ENCODE data around the gene SYNDIG1. TPM values are rescaled to one million over a fixed set of nuclear protein-coding genes. Genes with fewer than 3 reads are reported as not detected.
A peak's percentile ranks its signal among the peaks of the same experiment; 100 is the strongest.

SYNDIG1 gene
- total and polyA plus RNA-seq, 2 of the 4 experiments (the other 2 are of a cell fraction): not detected

DNA sequence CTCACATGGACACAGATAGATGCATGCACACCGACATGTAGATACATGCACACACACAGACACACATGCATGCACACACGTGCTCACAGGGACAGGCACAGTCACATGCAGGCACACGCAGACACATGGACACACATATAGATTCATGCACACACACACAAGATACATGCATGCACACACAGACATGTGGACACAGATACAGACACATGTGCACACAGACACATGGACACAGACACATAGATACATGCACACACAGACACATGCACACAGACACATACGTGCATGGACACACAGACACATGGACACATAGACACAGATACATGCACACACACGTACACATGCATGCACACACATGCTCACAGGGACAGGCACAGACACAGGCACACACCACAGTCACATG lies 19.8 kb downstream of the SYNDIG1 start:
- Histone ChIP-seq H3K9ac (ENCODE audit: low read depth, low read length) (no peak overlapping the region), H3K79me1 (ENCODE audit: low read depth in 1 of 2, low read length in 2 of 2) (no peaks in the 10 kb centered on the region), H3K27ac (ENCODE audit: insufficient read depth, low read length) (no peak overlapping the region), H3K36me3 (ENCODE audit: control insufficient read depth, insufficient read depth, low read length) (no peaks in the 10 kb centered on the region), H2AFZ (replicated peaks; ENCODE audit: low read length, poor library complexity) (peak overlapping the region; percentile 66), H2BK5ac (ENCODE audit: low read depth, low read length, poor library complexity, severe bottlenecking) (no peak overlapping the region), H2BK120ac (ENCODE audit: low read depth, low read length) (no peak overlapping the region), H3K56ac (ENCODE audit: extremely low read depth, insufficient read depth, low read length) (no peak overlapping the region), H2BK15ac (ENCODE audit: low read depth, low read length) (no peak overlapping the region), H3K9me1 (ENCODE audit: insufficient read depth, low read length) (peaks cover 7% of the 10 kb centered on the region; the same call in 1 of the 2 replicates), H3K9me3 (ENCODE audit: control insufficient read depth, insufficient read depth, low read length) (no peaks in the 10 kb centered on the region), H3K23ac (ENCODE audit: low read depth, low read length) (no peak overlapping the region), H4K91ac (ENCODE audit: insufficient read depth, low read depth, low read length) (no peak overlapping the region), H3K4me1 (ENCODE audit: control insufficient read depth, insufficient read depth, low read length) (no peaks in the 10 kb centered on the region), H2AK9ac (replicated peaks; ENCODE audit: low read depth, low read length, poor library complexity) (peak overlapping the region; percentile 50), H4K5ac (ENCODE audit: low read depth, low read length) (no peak overlapping the region), H3K18ac (ENCODE audit: low read depth, low read length) (no peak overlapping the region), H3K4me3 (ENCODE audit: insufficient read depth, low read depth, low read length) (no peak overlapping the region), H3K27me3 (ENCODE audit: control insufficient read depth, insufficient read depth, low read length) (no peaks in the 10 kb centered on the region), H3K14ac (replicated peaks; ENCODE audit: low read depth, low read length) (no peak overlapping the region), H2AK5ac (ENCODE audit: low read depth, low read length) (no peak overlapping the region), H3K4me2 (ENCODE audit: low read depth, low read length) (no peak overlapping the region), H3K4ac (ENCODE audit: low read depth, low read length) (no peak overlapping the region), H2BK20ac (ENCODE audit: low read depth, low read length) (no peak overlapping the region), H4K20me1 (ENCODE audit: insufficient read depth, low read length) (no peaks in the 10 kb centered on the region), H4K8ac (ENCODE audit: low read depth in 2 of 2, low read length in 2 of 2) (no peak overlapping the region)
- no peak for DNase-seq
- ChIA-PET POLR2A (ENCODE audit: unreplicated experiment) (no interaction called here), CTCF (no interaction called here)
- ATAC-seq (ENCODE audit: low read depth): no peak
- in situ Hi-C loops (cut with MboI; ENCODE audit: low sequenced_read_pairs): no loop called here
- no CpG with 5 or more reads among the region's 5 CpGs for WGBS, 2 experiments (ENCODE audit: extremely low coverage in 2 of 2, insufficient read length in 1 of 2)
- TF ChIP-seq MXI1 (IDR thresholded peaks at IDR 0.05; ENCODE audit: borderline replicate concordance, low read depth, low read length): no peak
- TF ChIP-seq NFE2L2 (IDR thresholded peaks at IDR 0.05; ENCODE audit: low read depth, low read length): no peak
- TF ChIP-seq RFX5 (IDR thresholded peaks at IDR 0.05; ENCODE audit: low read depth, low read length): no peak
- no peak for TF ChIP-seq SMC3 (IDR thresholded peaks at IDR 0.05; ENCODE audit: low read depth, low read length)
- TF ChIP-seq CEBPB (IDR thresholded peaks at IDR 0.05; ENCODE audit: low read depth, low read length): no peak
- TF ChIP-seq, protein P1, sequence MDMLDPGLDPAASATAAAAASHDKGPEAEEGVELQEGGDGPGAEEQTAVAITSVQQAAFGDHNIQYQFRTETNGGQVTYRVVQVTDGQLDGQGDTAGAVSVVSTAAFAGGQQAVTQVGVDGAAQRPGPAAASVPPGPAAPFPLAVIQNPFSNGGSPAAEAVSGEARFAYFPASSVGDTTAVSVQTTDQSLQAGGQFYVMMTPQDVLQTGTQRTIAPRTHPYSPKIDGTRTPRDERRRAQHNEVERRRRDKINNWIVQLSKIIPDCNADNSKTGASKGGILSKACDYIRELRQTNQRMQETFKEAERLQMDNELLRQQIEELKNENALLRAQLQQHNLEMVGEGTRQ (IDR thresholded peaks at IDR 0.05; ENCODE audit: low read depth, low read length): no peak
- TF ChIP-seq MAFK (IDR thresholded peaks at IDR 0.05; ENCODE audit: low read depth, low read length): no peak
- TF ChIP-seq FOS (IDR thresholded peaks at IDR 0.05; ENCODE audit: low read depth, low read length): no peak
- TF ChIP-seq RAD21 (IDR thresholded peaks at IDR 0.05; ENCODE audit: low read length): no peak
- TF ChIP-seq, protein P2, sequence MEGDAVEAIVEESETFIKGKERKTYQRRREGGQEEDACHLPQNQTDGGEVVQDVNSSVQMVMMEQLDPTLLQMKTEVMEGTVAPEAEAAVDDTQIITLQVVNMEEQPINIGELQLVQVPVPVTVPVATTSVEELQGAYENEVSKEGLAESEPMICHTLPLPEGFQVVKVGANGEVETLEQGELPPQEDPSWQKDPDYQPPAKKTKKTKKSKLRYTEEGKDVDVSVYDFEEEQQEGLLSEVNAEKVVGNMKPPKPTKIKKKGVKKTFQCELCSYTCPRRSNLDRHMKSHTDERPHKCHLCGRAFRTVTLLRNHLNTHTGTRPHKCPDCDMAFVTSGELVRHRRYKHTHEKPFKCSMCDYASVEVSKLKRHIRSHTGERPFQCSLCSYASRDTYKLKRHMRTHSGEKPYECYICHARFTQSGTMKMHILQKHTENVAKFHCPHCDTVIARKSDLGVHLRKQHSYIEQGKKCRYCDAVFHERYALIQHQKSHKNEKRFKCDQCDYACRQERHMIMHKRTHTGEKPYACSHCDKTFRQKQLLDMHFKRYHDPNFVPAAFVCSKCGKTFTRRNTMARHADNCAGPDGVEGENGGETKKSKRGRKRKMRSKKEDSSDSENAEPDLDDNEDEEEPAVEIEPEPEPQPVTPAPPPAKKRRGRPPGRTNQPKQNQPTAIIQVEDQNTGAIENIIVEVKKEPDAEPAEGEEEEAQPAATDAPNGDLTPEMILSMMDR (conservative IDR thresholded peaks at IDR 0.05; ENCODE audit: low read depth, low read length): no peak
- intact Hi-C loops (cut with micrococcal nuclease): no loop called here
- dilution Hi-C loops (cut with HindIII; ENCODE audit: low sequenced_read_pairs, unreplicated experiment): no loop called here
- no TSS peak for BruUV-seq (replicated peaks)

Measured in IMR-90 (cell line).